HUDEP-2 (cell line): ENCODE data around the gene SUSD5.
"Not testable (repeated sequence)": the region's sequence is repeated elsewhere in the genome, so short reads cannot be mapped to it uniquely, and the experiment has no call there.

Experiments used
- DNase-seq, 76 experiments: peaks; one replicate each; lab custom pipeline; 2025; ENCODE audit not compliant: unreplicated experiment in 76 of 76; lab: John Stamatoyannopoulos, UW

Gene SUSD5

DNA sequence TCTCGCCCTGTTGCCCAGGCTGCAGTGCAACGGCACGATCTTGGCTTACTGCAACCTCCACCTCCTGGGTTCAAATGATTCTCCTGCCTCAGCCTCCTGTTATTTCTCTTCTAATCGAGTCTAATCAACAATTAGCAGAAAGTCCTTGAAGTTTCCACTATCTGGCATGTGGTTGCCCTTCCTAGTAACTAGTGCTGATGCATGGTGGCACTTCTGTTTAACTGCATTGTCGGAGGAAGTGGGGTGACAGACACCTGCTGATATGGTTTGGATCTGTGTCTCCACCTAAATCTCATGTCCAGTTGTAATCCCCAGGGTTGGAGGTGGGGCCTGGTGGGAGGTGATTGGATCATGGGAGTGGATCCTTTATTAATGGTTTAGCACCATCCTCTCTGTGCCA lies 95.6 kb downstream of the SUSD5 start:
- peak in 6 of 76 experiments; percentile 2 to 28 (median 10) for DNase-seq

DNA sequence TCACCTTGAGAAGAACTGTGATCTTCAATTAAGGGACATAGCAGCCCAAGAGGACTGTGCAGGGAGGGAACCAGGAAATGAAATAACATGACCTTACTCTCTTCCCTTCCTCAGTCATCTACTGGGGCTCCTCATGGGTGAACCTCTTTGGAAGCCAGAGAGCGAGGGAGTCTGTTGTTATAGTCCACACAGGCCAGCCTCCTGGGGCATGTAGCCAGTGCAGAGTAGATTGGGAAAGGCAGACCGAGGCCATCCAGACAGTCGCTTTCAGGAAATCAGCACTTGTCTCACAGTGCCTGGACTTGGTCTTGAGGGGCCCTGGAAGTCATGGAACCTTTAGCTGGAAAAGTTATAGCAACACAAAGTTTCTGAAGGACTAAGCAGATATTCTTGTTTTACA lies 98.7 kb downstream of the SUSD5 start:
- no peak for DNase-seq

DNA sequence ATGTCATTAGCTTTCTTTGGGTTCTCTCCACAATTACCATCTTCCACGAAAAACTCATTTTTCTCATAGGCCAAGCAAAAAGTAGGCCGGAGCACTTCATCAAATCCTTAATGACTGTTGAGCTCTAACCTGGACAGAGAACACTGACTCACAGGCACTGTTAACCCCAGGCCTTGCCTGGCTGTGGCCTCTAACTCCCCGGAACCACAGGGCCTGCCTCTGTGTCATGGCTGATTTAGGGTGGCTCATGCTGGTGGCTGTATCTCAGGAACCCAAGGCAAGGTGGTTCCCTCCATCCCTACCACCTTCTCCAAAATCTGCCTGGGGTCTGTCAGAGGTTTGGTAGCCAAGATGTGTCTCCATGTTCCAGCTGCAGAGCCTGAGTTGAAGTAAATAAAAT lies 101.1 kb downstream of the SUSD5 start:
- DNase-seq: no peak

DNA sequence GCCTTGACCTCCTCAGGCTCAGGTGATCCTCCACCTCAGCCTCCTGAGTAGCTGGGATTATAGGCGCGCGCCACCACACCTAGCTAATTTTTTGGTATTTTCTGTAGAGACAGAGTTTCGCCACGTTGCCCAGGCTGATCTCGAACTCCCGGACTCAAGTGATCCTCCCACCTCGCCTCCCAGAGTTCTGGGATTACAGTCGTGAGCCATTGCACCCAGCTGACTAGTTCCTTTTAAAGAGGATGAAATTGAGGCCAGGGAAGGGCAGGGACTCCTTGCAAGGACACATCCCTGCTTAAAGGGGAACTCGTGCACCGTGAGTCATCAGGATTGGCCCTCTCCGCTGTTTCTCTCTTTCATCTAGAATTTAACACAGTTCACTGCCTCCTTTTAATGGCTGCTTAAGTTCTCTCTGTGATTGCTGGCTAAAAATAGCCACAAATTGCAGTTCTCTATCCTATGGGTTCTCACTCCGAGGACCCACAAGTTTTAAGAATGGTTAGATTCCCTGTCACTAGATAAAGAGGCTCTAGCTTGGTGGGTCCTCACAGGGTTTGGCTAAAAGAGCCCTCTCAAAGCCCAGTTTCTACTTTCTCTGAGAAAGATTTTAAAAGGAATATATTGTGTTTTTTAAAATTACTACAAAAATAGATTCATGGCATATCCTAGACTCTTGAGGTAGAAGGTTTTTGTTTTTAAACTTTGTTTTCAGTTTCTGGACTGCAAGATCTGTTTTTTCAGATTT lies 103.4 kb downstream of the SUSD5 start:
- DNase-seq: peak in 48 of 76 experiments; percentile 4 to 60 (median 26)

DNA sequence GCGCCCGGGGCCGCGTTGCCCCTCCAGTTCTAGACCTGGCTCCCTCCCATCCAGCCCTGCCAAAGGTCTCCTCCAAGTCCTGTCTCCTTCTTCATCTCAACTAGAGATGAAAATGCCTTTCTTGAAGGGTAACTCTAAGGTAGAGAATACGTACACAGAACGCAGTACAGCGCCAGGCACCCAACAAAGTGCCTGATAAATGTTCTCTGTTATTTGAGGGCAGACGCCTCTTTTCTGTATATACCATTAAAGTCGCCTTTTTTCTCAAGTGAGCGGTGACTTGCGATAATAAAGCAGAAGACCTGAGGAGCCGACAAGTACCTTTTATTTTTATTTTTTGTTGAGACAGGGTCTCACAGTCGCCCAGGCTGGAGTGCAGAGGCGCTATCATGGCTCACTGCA lies 104.0 kb downstream of the SUSD5 start:
- no peak for DNase-seq

DNA sequence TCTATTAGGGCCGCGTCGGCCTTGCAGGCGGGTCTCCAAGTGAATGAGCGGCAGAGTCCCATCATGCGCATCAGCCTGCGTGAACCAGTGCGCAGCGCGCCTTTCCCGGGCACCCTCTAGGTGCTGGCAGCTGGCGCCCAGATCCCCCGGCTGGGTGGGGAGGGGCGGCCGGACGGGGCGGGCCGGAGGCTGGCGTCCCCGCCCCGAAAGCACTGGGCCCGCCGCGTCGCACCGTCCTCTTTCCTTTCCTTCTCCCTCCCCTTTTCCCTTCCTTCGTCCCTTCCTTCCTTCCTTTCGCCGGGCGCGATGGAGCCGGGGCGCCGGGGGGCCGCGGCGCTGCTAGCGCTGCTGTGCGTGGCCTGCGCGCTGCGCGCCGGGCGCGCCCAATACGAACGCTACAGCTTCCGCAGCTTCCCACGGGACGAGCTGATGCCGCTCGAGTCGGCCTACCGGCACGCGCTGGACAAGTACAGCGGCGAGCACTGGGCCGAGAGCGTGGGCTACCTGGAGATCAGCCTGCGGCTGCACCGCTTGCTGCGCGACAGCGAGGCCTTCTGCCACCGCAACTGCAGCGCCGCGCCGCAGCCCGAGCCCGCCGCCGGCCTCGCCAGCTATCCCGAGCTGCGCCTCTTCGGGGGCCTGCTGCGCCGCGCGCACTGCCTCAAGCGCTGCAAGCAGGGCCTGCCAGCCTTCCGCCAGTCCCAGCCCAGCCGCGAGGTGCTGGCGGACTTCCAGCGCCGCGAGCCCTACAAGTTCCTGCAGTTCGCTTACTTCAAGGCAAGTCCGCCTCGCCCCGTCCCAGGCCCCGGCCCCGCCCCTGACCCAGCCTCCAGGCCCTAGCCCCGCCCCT lies 104.6 kb downstream of the SUSD5 start, which contains the start of gene CRTAP:
TSS of gene CRTAP (plus strand) at position 243 of the 850 bp plus-strand sequence. CDS start at position 307, 64 bp downstream.
- peak; percentile 50 to 98 (median 95) for DNase-seq

DNA sequence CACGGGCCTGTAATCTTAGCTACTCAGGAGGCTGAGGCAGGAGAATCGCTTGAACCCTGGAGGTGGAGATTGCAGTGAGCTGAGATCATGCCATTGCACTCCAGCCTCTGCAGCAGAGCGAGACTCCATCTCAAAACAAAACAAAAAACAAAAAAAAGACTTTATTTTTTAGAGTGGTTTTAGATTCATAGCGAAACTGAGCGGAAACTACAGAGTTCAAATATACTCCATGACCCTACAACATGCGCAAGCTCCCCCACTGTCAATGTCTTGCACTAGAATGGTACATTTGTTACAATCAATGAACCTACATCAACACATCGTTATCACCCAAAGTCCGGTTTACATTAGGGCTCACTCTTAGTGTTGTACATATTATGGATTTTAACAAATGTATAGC lies 107.0 kb downstream of the SUSD5 start:
- no peak for DNase-seq

DNA sequence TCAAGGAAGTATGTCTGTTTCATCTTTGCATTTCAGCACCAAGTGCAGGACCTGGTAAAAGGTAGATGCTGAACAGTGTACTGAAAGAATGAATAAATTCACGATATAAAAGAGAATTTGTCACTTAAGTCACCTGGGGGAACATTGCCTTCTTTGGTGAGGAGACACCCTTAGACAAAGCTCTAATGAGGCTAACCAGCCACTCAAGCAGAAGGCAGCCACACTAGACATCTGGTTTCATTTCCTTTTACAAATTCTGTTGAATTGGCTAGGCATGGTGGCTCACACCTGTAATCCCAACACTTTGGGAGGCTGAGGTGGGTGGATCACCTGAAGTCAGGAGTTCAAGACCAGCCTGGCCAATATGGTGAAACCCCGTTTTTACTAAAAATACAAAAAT lies 111.8 kb downstream of the SUSD5 start:
- not testable (repeated sequence) for DNase-seq

DNA sequence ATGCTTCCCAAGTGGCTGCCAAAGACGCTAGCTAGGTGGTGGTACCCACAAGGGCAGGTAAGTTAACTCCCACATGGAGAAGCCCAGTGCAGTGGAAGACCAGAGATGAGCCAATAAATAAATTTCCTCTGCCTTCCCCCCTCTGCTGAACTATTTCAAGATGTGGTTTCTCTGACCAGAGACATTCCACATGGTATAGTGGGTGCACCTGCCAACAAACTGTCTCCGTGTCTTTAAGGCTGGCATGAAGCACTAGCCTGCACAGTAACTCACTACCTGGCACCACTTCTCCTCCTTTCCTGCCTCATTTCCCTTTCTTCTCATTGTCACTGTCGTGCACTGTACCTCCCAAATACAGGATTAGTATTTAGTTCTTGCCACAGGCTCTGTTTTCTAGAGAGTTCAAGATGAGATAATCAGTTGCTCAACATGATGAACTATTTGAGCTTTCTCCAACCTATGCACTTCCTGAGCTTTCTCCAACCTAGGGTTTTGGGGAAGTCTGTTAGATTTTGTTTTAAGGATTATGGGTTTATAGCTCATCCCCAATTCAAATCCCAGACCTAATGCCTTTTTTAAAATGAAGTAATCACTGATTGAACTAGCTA lies 113.2 kb downstream of the SUSD5 start:
- no peak for DNase-seq

DNA sequence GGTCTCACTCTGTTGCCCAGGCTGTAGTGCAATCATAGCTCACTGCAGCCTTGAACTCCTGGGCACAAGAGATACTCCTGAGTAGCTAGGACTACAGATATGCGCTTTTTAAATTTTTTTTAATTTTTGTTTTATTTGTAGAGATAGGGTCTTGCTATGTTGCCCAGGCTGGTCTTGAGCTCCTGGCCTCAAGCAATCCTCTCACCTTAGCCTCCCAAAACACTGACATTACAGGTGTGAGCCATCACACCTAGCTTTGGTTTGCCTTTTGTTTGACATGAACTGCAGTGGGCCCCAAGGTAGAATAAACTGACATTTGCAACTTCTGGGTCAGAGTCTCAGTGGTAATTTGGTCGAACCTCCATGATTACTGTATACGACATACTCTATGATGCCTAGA lies 113.8 kb downstream of the SUSD5 start:
- no peak for DNase-seq

DNA sequence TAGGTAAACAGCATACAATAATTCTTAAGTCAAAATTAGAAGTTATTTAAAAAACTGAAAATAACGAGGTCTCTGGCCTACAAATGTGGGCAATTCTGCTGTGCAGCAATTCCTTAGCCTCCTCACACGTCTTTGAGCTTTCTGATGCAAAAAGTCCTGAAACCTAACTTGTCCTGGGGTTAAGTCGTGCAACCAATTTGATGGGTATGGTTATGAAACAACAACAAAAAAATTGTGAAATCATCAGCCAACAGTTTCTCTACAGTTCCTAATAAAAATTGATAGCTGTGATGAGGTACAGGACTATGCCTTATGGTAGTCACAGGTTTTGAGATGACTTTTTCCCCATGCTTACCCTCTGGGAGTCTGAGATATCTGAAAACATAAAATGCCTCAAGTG lies 115.1 kb downstream of the SUSD5 start:
- no peak for DNase-seq

DNA sequence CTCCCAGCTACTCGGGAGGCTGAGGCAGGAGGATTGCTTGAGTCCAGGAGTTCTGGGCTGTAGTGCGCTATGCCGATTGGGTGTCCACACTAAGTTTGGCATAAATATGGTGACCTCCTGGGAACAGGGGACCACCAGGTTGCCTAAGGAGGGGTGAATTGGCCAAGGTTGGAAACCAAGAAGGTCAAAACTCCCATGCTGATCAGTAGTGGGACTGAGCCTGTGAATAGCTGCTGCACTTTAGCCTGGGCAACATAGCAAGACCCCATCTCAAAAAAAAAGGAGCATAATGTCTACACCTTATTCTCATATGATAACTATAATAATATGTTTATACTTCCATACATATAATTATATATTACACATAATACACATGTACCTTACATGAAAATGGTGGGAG lies 115.6 kb downstream of the SUSD5 start:
- no peak for DNase-seq

DNA sequence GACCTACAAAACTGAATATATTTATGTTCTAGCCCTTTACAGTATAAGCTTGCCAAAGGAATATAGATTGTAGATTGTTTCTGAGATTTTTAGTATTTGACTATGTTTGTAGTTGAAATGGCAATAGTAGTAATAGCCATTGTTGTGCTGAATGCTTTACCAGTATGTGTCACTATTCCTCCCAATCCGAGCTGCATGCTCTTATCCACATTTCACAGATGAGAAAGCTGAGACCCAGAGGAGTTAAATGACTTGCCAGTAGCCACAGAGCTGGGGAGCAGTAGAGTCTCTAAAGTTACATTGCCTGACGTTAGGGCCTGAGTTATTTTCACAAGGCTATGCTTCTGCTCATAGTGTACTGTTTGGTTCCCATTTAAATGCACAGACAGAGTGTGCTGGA lies 118.4 kb downstream of the SUSD5 start:
- DNase-seq: no peak
